Endothelial cell (in vitro differentiated cells): ENCODE measurements around the gene TTC23. TPM values are rescaled to one million over a fixed set of nuclear protein-coding genes. Genes with fewer than 3 reads are reported as not detected.

Source experiments
- DNase-seq: peaks from one replicate; pipeline ENCODE4 v3.0.0; 2021; ENCODE audit warnings: low spot score
- H3K27ac Mint-ChIP-seq: one replicate; pipeline ENCODE4 v1.8.0; 2021; ENCODE audit warnings: mixed read lengths, inconsistent platforms; ENCODE audit not compliant: unreplicated experiment
- H3K27me3 Mint-ChIP-seq: one replicate; pipeline ENCODE4 v1.8.0; 2021; ENCODE audit warnings: mild to moderate bottlenecking, moderate library complexity, mixed read lengths, inconsistent platforms; ENCODE audit not compliant: unreplicated experiment
- H3K36me3 Mint-ChIP-seq: one replicate; pipeline ENCODE4 v1.8.0; 2021; ENCODE audit warnings: mild to moderate bottlenecking, low read depth, mixed read lengths, inconsistent platforms; ENCODE audit not compliant: unreplicated experiment
- H3K4me1 Mint-ChIP-seq: one replicate; pipeline ENCODE4 v1.8.0; 2021; ENCODE audit warnings: mild to moderate bottlenecking, mixed read lengths, inconsistent platforms; ENCODE audit not compliant: unreplicated experiment
- H3K4me3 Mint-ChIP-seq: one replicate; pipeline ENCODE4 v1.8.0; 2021; ENCODE audit warnings: mild to moderate bottlenecking, mixed read lengths, inconsistent platforms; ENCODE audit not compliant: unreplicated experiment
- H3K9me3 Mint-ChIP-seq: one replicate; pipeline ENCODE4 v1.8.0; 2021; ENCODE audit warnings: mixed read lengths, inconsistent platforms; ENCODE audit not compliant: unreplicated experiment
- total RNA-seq: library from RNA; stranded (reverse); fragmentation: NEBNext Ultra II Directional; extraction: Animal tissue kit (Norgen Biotek cat#: 25700); gene quantifications from one replicate; pipeline ENCODE4 v1.2.1, GENCODE V29; 2021; ENCODE audit not compliant: unreplicated experiment
- TF ChIP-seq, protein P1 (sequence below): fragments of 200-600 bp; sonication (generic); IDR thresholded peaks from one replicate; pipeline ENCODE4 v1.5.0; 2021; ENCODE audit warnings: antibody characterized with exemption; ENCODE audit not compliant: unreplicated experiment

The TTC23 gene
- total RNA-seq, 1 donor from 2014 or later: 24.3 TPM

DNA sequence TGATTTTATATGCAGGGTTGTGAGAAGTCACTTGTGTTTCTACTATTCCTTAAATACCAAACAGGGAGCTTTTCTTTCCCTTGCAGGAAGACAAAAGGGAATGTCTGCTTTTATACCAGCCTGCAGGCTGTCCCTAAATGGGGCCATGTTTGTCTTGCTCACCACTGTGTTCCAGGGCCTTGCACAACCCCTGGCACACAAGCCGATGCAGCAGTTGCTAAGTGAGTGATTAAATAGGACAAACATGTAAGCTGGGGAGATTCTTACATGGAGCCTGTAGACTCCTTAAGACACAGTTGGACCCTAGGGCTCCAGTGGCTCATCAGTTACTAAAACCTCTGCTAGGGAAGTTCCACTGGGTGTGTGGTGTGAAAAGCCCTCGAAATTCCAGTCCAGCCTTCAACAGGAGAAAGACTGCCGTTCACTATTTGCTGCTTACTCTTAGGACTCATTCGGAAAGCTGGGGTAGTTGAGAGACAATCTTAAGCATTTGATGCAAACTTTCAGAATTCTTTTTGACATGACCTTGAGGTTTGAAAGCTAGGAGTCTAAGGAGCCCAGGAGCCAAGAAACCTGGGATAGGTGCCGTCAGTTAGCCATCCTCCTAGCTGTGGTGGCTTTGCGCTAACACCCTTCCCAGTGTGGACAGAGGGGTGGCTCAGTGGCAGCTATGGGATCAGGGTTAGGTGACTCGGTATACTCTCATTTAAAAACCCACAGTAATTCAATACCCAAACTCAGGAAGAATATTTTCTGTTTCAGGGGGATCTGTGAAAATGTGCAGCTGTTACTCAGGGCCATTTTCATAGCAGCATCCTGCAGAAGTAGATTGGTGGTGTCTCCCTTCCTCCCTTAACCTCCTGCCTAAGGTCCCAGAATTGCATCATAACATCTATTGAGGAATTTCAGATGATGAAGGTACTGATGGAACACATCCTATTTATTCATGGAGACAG is 105.4 kb downstream of the TTC23 start:
- peaks cover 5% of the 10 kb centered on the region for H3K27me3 Mint-ChIP-seq
- no peak overlapping the region for H3K27ac Mint-ChIP-seq
- peaks cover 4% of the 10 kb centered on the region for H3K36me3 Mint-ChIP-seq
- no peak overlapping the region for H3K4me3 Mint-ChIP-seq
- peaks cover 13% of the 10 kb centered on the region for H3K4me1 Mint-ChIP-seq
- H3K9me3 Mint-ChIP-seq: no peaks in the 10 kb centered on the region
- TF ChIP-seq, protein P1, sequence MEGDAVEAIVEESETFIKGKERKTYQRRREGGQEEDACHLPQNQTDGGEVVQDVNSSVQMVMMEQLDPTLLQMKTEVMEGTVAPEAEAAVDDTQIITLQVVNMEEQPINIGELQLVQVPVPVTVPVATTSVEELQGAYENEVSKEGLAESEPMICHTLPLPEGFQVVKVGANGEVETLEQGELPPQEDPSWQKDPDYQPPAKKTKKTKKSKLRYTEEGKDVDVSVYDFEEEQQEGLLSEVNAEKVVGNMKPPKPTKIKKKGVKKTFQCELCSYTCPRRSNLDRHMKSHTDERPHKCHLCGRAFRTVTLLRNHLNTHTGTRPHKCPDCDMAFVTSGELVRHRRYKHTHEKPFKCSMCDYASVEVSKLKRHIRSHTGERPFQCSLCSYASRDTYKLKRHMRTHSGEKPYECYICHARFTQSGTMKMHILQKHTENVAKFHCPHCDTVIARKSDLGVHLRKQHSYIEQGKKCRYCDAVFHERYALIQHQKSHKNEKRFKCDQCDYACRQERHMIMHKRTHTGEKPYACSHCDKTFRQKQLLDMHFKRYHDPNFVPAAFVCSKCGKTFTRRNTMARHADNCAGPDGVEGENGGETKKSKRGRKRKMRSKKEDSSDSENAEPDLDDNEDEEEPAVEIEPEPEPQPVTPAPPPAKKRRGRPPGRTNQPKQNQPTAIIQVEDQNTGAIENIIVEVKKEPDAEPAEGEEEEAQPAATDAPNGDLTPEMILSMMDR: no peak
- no peak for DNase-seq

DNA sequence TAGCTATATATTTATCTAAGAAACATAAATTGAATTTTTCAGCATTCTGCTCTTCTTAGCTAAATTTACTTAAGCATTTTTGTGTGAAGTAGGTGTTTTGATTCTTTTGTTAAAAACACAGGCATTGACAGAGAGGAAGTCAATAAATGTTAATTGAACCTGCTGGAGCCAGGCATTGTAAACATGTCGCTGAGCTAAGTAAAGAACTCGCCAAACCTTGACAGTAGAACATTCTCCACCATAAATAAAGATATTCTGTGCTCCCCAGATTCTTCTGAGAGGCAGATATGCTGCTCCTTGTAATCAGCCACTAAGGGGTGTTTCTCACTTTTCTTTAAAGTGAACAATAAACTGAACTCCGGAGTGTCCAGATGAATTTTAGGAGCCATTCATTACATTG is 106.1 kb downstream of the TTC23 start:
- Mint-ChIP-seq H3K36me3 (peaks cover 4% of the 10 kb centered on the region), H3K27ac (no peak overlapping the region), H3K4me3 (no peak overlapping the region), H3K4me1 (peaks cover 6% of the 10 kb centered on the region), H3K9me3 (no peaks in the 10 kb centered on the region), H3K27me3 (peaks cover 5% of the 10 kb centered on the region)
- DNase-seq: no peak
- TF ChIP-seq, protein P1: no peak

DNA sequence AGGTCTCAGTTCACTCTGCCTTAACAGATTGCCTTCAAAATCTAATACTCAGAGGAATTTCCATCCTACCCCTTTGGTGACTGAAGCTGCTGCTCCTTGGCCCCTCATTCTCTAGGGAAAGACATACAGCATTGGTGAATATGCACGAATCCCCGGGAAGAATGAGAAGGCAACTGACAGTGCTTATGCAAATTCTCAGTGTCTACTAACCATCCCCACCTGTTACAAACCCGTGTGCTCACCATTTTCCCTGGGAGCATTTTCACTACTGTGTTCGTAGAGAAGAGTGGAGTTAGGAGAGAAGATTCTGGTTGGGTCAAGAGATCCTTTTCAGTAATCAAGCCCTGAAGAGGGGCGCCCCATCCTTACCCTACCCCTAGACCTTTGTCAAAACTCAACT is 106.8 kb downstream of the TTC23 start:
- Mint-ChIP-seq H3K4me3 (no peak overlapping the region), H3K27me3 (peaks cover 3% of the 10 kb centered on the region), H3K27ac (no peak overlapping the region), H3K9me3 (no peaks in the 10 kb centered on the region), H3K36me3 (peaks cover 3% of the 10 kb centered on the region), H3K4me1 (peaks cover 6% of the 10 kb centered on the region)
- TF ChIP-seq, protein P1: no peak
- DNase-seq: no peak

DNA sequence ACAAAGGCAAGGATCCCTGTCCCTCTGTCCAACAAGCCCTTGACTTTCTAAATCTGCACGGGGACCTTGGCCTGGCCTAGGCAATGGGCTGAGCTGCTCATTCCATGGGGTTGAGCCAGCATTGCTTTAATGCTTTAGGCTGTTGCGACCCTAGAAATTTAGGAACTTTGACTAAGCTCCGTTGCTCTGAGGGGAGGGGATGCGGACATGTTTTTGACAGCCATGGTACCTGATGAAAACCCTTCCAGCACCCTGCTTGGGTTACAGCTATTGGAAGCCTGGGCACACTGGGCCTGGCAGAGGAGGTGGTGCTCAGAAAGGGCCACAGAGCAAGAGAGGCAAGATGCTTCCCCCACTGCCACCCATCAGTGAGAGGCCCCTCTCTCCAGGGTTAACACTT is 107.4 kb downstream of the TTC23 start:
- TF ChIP-seq, protein P1: no peak
- peaks cover 6% of the 10 kb centered on the region for H3K4me1 Mint-ChIP-seq
- H3K27ac Mint-ChIP-seq: no peak overlapping the region
- no peaks in the 10 kb centered on the region for H3K9me3 Mint-ChIP-seq
- no peak overlapping the region for H3K4me3 Mint-ChIP-seq
- H3K36me3 Mint-ChIP-seq: peaks cover 4% of the 10 kb centered on the region
- no peaks in the 10 kb centered on the region for H3K27me3 Mint-ChIP-seq
- DNase-seq: no peak

DNA sequence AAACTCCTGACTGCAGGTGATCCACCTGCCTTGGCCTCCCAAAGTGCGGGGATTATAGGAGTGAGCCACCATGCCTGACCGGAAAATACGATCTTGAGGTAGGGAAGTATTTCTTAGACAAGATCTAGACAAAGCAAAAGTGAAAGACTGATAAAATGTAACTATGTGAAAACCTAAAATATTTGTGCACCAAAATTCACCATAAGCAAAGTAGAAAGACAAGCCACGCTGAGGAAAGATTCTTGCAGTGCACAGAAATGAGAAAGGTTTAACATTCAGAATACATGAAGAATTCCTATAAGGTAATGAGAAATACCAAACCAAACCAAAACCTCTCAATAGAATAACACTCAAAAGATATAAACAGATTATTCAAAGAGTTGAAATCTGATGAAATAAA is 108.8 kb downstream of the TTC23 start:
- no peak overlapping the region for H3K4me3 Mint-ChIP-seq
- TF ChIP-seq, protein P1: no peak
- peaks cover 6% of the 10 kb centered on the region for H3K4me1 Mint-ChIP-seq
- H3K27me3 Mint-ChIP-seq: no peaks in the 10 kb centered on the region
- H3K27ac Mint-ChIP-seq: no peak overlapping the region
- DNase-seq: no peak
- H3K36me3 Mint-ChIP-seq: peaks cover 9% of the 10 kb centered on the region
- H3K9me3 Mint-ChIP-seq: no peaks in the 10 kb centered on the region
